Stimulated activated CD4-positive, alpha-beta T cell treated with anti-CD3 and anti-CD28 coated beads, Interleukin-12 subunit alpha, Interleukin-12 subunit beta, amount 100 ng/mL, for 48 hours (primary cell): Measurements from ENCODE around the gene SLC37A3.
"Not testable (repeated sequence)": the region's sequence is repeated elsewhere in the genome, so short reads cannot be mapped to it uniquely, and the experiment has no call there.

Experiments
- DNase-seq, 3 donors: peaks; one replicate each; pipeline ENCODE4 v3.0.0-alpha.2; 2020; ENCODE audit warnings: low read depth in 2 of 3, low spot score in 1 of 3

SLC37A3 gene, protein sequence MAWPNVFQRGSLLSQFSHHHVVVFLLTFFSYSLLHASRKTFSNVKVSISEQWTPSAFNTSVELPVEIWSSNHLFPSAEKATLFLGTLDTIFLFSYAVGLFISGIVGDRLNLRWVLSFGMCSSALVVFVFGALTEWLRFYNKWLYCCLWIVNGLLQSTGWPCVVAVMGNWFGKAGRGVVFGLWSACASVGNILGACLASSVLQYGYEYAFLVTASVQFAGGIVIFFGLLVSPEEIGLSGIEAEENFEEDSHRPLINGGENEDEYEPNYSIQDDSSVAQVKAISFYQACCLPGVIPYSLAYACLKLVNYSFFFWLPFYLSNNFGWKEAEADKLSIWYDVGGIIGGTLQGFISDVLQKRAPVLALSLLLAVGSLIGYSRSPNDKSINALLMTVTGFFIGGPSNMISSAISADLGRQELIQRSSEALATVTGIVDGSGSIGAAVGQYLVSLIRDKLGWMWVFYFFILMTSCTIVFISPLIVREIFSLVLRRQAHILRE

DNA sequence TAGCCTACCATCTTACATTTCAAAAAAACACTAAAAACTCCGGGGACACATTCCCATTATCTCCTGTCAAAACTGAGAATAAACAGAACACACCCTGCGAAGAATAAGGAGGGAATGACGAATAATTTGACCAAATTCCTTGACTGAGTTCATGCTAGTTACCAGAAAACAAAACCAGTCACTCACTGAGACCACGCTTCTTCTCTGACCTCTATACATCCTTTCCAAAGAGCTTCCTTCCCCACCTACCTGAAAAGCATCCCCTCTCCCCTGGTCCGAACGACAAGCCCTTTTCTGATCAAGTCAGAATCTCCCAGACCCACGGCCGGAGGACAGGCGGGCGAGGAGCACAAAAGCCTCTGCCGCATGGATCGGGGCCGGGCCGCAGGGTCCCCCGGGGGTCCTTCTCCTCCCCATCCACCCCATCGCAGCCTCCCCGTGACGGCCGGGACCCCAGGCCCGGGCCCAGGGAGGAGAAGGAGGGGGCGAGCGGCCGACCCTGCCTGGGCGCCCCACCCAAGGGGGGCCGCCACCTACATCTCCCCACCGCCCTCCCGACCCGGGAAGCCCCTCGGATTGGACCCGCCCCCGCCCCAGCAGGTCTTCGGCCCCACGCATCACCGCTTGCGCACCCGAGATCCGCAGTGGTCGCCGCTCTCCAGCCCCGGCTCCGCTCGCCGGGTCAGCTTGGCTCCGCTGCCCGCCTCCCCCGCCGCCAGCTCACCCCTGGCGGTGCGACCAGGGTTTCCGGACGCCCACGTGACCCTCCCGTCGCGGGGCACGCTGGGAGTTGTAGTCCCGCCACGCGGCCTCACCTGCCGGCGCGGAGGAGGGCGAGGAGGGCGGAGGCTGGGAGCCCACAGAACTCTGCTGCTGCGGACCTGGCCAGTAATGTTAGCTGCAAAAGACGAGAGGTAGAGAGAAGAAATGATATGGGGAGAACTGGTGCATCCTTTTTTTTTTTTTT, at the start of gene SLC37A3:
SLC37A3 (minus strand) TSS at position 747 of the 967 bp plus-strand sequence. CDS start 16,004 bp downstream, outside the sequence.
- DNase-seq, result peak; percentile 80 to 86 (median 81)

DNA sequence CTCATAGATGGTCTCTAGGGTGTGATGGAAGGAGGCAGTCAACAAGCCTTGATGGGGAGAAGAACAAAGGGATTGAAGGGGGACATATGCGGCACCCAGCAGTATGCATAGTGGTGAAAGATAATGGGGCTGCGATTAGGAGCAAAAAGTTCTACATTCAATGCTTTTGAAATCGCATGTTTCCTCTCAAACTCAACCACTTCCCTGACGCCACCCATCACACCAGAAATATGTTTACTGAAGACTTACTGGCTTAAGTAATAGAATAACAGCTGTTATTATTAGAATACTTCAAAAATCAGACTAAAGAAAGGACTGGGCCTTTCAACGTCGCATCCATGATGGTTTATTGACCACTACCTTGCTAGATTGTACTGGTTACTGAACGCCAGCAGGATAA, 49.5 kb upstream of the SLC37A3 start:
- DNase-seq, result no peak

DNA sequence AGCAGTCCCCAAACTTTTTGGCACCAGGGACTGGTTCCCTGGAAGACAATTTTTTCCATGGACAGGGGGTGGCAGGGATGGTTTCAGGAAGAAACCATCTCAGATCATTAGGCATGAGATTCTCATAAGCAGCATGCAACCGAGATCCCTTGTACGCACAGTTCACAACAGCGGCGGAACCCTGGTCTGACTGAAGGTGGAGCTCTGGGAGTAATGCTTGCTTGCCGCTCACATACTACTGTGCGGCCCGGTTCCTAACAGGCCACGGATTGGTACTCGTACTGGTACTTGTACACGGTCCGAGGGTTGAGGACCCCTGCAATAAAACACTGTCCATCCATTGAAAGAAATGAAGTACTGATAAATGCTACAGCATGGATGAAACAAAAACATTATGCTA, 48.1 kb upstream of the SLC37A3 start:
- DNase-seq, result no peak

DNA sequence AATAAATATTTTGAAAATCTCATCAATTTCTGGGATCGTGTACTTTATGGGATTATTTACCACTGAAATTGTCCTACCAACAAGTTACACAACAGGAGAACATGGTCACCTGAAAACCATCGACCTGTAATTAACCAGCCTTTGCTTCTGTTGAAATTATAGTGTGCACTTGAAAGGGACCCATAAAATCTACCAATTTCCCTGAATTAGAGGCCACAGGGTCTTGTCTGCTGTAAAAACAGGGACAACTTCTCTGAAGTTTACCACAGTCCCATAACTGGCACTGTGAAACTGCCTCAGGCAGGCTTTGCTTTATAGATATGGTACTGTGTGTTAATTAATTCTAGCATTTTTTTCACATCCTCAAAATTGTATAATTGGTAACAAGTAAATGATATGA, 43.2 kb upstream of the SLC37A3 start:
- DNase-seq, result no peak

DNA sequence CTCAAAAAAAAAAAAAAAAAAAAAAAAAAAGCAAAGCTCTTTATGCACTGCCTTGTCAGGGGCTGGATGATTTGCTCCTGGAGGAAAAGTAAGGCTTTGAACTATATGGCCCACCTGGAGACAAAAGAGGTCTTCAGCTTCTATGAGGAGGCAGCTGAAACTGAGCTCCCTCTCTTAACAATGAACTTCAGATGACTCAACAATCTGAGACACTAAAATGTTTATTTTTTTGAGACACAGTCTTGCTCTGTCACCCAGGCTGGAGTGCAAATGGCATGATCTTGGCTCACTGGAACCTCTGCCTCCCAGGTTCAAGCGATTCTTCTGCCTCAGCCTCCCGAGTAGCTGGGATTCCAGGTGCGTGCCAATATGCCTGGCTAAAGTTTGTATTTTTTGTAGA, 42.3 kb upstream of the SLC37A3 start:
- DNase-seq, result no peak

DNA sequence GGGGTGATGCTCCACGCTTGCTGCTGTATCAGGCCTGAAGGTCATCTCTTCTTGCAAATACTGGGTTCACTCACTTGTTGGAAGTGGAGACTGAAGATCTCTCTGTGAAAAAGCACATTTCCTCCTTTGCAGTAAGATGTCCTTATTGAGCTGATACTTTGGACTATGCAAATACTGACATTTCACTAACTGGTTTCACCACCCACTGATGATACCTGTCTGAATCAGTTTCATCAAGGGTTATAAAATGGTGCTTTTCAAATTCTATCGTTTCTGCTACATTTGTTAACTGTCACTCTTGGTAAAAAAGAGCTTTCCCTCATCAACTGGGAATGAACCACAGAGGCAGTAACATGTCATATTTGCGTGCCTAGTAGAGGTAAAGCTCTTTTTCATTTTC, 41.0 kb upstream of the SLC37A3 start:
- no peak for DNase-seq

DNA sequence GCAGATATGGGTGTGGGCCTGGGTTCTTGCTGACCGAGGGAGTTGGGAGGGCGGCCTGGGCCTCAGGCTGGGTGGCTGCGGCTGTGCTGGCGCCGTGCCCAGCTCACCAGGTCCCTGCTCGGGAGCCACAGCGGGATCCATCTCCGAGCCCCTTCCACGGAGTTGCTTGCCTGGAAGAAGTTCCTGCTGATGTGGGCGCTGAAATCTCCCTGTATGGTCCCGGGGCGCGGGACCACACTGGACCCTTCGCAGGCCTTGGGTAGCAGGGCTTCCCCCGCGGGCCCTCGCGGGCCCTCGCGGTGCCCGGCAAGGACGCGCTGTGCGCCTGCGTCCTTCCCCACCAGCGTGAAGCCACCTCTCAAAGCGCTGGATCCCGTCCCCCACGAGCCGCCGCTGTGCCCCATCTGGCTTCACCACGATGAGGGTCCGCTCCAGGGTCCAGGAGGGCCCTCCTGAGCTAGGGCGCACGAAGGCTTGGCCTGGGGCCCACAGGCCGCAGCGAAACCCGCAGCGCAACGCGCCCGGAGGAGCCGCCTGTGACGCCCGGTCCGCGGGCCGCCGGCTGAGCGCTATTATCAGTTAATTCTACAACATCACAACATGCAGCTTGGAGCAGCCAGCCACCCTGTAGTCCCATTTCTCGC, 37.0 kb upstream of the SLC37A3 start:
- no peak for DNase-seq

DNA sequence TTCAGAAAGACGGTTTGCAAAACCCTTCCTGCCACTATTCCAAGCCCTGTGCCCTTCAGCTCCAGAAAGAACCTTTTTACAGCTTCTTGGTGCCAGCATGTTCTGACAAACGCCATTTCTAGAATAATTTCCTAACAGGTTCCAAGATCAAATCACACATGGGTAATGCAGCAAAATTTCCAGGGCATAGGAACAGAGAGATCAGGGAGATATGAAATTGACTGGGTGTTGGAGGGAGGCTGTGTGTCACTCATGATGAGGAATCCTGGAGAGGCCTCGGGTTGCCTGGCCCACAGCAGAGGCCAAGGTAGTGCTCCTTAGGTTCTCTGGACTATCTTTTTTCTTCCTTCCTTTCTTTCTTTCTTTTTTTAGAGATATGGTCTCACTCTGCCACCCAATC, 35.1 kb upstream of the SLC37A3 start:
- DNase-seq, result no peak

DNA sequence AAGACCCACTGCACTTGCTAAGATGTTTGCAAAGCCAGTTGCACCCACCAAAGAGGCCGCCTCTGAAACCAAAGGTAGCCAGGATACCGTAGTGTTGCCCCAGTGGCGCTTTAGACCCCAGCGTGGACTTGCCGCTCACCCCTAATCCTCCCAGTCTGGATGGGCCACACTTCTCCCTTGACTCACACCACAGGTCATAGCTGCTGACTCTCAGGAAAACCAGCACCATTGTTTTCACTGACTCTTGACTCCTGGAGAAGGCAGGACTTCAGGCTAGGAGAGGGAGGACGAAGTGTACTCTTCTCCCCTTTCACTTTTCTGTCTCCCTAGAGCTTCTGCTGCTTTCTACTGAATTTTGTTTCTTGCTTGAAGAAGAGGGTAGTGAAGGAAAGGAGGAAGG, 27.8 kb upstream of the SLC37A3 start:
- DNase-seq, result no peak

DNA sequence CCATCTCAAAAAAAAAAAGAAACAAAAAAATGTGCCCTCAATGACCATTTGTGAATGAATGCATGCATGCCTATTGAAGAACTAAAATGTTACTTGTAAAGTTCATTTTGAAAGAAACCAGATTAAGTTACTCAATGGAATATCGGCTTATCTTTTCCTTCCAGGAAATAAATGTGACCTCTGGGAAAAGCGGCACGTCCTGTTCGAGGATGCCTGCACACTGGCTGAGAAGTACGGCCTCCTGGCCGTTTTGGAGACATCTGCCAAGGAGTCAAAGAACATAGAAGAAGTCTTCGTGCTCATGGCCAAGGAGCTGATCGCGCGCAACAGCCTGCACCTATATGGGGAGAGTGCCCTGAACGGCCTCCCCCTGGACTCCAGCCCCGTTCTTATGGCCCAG, 27.4 kb upstream of the SLC37A3 start:
- no peak for DNase-seq

DNA sequence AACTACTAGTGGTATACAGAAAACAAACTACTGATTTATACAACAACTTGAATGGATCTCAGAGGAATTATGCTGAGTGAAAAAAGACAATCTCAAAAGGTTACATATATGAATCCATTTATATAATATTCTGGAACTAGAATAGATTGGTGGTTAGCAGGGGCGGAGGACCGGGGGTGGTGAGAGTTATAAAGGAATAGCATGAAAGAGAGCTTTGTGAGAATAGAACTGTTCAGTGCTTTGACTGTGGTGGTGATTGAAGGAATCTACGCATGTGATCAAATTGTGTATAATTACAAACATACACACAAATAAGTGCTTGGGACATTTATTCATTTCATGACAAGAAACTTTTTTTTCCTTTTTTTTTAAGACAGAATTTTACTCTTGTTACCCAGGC, 25.2 kb upstream of the SLC37A3 start:
- DNase-seq, result no peak

DNA sequence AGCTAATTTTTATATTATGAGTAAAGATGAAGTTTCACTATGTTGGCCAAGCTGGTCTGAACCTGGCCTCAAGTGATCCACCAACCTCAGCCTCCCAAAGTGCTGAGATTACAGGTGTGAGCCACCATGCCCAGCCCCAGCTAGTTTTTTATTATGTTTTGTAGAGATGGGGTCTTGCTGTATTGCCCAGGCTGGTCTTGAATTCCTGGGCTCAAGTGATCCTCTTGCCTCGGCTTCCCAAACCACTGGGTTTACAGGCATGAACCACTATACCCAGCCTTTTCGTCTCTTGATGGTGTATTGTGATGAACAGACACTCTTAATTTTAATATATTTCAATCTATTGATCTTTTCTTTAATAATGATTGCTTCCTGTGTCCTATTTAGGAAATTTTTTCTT, 23.2 kb upstream of the SLC37A3 start:
- DNase-seq, result no peak

DNA sequence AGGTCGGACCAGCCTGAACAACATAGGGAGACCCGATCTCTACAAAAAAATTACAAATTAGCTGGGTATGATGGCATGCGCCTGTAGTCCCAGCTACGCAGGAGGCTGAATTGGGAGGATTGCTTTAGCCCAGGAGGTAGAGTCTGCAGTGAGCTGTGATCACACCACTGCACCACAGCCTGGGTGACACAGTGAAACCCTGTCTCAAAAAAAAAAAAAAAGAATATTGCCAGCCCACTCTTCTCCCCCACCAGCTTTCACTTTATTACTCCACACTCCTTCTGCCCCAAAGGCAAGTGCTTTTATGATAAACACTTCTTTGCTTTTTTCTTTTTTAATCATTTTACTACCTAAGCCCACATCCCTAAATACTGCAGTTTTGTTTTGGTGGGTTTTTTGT, 20.3 kb upstream of the SLC37A3 start:
- DNase-seq, result no peak

DNA sequence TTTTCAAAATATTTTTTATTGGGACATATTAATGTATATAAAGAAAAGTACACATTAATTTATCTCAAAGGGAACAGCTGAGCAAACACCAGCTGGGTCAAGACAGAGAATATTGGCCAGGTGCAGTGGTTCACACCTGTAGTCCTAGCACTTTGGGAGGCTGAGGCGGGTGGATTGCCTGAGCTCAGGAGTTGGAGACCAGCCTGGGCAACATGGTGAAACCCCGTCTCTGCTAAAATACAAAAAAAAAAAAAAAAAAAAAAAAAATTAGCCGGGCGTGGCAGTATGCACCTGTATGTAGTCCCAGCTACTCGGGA, 19.8 kb upstream of the SLC37A3 start:
- DNase-seq, result not testable (repeated sequence)

DNA sequence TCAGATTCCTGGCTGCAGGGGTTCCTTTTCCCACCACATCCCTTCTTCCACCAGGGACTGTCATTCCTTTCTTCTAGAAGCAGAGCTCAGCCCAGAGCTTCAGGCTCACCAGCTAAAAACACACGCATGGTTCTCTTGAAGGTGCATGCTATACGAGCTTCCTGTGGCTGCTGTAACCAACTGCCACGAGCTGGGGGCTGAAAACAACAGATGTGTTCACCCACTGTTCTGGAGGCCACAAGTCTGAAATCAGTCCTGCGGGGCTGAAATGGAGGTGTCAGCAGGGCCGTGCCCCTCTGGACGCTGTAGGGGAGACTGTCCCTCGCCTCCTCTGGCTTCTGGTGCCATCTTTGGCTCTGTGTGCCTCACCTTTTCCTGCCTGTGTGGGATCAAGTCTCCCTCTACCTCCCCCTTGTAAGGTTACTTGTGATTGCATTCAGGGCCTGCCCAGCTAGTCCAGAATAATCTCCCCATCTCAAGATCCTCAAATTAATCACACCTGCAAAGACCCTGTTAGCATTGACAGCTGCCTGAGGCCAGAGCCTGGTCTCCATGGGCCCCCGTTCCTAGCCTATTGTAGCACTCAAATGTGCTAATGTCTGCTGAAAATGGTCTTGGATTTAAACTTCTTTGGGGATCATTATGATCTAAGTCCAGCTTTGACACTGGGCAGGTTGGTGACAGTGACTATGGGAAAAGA, 19.3 kb upstream of the SLC37A3 start:
- DNase-seq, result no peak

DNA sequence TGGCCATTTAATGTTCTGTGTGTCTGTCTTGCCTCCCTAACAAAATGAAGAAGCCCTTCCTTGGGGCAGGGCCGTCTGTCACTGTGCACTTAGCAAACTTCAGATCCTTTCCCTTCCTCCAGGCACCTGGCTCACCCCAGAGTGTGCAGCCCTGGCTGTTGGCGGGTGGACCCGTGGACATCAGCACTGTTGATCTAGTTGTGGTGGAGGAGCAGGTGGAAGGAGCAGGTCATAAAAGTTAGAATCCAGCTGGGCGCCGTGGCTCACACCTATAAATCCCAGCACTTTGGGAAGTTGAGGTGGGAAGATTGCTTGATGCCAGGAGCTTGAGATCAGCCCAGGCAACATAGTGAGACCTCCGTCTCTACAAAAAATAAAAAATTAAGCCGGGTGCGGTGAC, 18.2 kb upstream of the SLC37A3 start:
- DNase-seq, result no peak

DNA sequence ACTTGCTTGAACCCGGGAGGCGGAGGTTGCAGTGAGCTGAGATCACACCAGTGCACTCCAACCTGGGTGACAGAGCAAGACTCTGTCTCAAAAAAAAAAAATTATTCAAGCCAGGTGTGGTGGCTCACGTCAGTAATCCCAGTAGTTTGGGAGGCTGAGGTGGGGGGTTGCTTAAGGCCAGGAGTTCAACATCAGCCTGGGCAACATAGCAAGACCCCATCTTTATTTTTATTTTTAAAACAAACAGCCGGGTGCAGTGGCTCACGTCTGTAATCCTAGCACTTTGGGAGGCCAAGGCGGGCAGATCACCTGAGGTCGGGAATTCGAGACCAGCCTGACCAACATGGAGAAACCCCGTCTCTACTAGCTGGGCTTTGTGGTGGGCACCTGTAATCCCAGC, 17.5 kb upstream of the SLC37A3 start:
- DNase-seq, result not testable (repeated sequence)

DNA sequence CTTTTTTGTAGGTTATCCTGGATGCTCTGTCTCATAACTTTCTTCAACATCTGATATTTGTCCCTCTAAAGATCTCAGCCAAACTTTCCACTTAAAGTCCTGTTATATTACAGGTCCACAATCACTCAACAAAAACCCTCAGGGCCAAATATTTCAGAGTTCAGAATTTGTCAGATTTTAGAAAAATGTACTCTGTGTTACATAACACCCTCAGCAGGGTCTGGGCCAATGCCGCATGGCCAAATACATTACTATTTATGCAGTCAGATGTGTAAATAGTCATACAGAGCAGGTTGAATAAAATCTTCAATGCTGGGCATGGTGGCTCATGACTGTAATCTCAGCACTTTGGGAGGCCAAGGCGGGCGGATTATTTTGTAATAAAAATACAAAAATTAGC, 17.0 kb upstream of the SLC37A3 start:
- no peak for DNase-seq

DNA sequence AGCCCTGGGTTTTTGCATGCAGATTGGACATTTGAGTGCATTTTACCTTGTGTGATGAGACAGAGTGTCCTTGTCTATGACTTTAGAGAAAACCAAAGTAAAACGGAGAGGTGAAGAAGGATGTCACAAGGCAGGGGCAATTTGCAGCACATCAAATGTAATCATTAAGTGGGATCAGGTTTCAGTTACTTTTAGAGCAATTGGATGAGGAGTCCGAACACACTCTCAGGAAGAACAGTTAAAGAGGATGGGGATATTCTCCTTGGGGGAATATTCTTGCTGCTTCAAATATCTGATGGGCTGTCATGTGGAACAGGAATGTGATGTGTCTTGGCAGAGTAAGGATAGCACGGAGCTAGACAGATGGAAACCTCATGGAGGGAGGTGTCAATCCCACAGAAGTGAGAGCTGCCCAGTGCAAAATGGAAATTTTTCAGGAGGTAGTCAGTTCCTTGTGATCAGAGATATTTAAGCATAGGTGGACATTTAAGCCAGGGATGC, 6.3 kb upstream of the SLC37A3 start:
- no peak for DNase-seq

DNA sequence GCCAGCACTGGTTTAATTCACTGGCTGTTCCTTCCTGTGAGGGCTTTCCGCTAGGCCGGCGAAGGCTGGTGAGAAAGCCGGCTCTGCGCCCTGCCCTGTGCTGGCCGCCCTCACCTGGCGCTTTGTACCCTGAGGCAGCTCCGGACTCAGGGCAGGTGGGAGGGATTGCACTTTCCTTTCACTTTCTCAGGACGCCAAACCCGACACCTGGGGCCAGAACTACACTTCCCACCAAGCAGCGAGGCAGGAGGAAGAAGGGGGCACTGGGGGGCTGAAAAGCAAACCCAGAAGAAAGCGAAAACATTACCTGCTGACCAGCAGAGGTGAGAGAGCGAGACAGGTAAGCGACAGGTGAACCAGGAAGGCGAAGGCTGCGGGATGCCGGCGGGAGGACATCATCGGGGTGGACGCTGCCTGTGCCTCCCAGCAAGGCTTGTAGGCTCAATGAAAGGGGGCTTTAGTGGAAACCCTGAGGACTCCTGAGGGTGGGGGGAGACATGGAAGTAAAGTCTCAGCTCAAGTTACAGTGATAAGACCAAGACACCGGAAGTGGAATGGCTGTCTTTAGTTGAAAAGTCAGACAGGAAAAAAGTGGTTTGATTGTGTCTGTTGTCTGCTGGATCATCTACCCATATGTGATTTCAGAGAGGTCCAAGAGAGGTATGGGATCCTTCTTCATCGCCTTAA, 5.7 kb upstream of the SLC37A3 start, which contains the start of gene RAB19:
RAB19 (plus strand) TSS at position 181 of the 687 bp plus-strand sequence. CDS start 3,589 bp downstream, outside the sequence.
- peak in 1 of 3 donors; percentile 14 for DNase-seq
